ENCODE data around the gene LIM2. TPM values are rescaled to one million over a fixed set of nuclear protein-coding genes. Genes with fewer than 3 reads are reported as not detected.

LIM2 gene
- total and polyA plus RNA-seq, 9 of the 15 experiments (the other 6 are each of a cell fraction or from before 2014, with no cell fraction given): 0.07 to 0.45 (median 0.18) TPM; not detected in 4

GRCh38 chr19:51351266-51351990 lies 36.3 kb downstream of the LIM2 start:
- Histone ChIP-seq H4K20me1 (replicated peaks; ENCODE audit: control insufficient read depth, insufficient read depth, low read length) (0 out of 2 replicates have a peak, but pooled peaks cover 4% of the 10 kb centered on the region), H3K79me2 (ENCODE audit: control insufficient read depth, insufficient read depth, low read length) (peaks cover 13% of the 10 kb centered on the region), H3K4me1 (replicated peaks in 1 of 2; ENCODE audit: control insufficient read depth in 2 of 2, insufficient read depth in 2 of 2, low read length in 2 of 2) (peaks cover 29 to 36% of the 10 kb centered on the region in 2 experiments), H3K9ac (ENCODE audit: insufficient read depth in 1 of 2, low read depth in 2 of 2, low read length in 2 of 2) (peak overlapping the region; percentile 59 to 81; a peak in 3 of 4 replicates), H3K4me3 (no peak overlapping the region), H3K27me3 (ENCODE audit: control insufficient read depth in 2 of 2, insufficient read depth in 2 of 2, low read length in 2 of 2) (no peaks in the 10 kb centered on the region), H3K9me3 (replicated peaks; ENCODE audit: control insufficient read depth, insufficient read depth, low read depth, low read length) (no peaks in the 10 kb centered on the region), H3K27ac (ENCODE audit: extremely low read depth, low read depth, low read length) (peak overlapping the region; percentile 91), H2AFZ (ENCODE audit: low read depth, low read length) (no peak overlapping the region), H3K4me2 (ENCODE audit: insufficient read depth, low read length) (peak overlapping the region; percentile 59; the same call in 1 of the 2 replicates), H3K9me1 (ENCODE audit: control insufficient read depth, insufficient read depth, low read length) (peaks cover 5% of the 10 kb centered on the region), H3K36me3 (ENCODE audit: control insufficient read depth, insufficient read depth, low read length) (peaks cover 61% of the 10 kb centered on the region)
- ATAC-seq (no peak), DNase-seq (ENCODE audit: extremely low read depth in 1 of 4, low spot score in 3 of 4) (no peak), FAIRE-seq (peak; percentile 62)
- intact Hi-C loops (cut with micrococcal nuclease): loop anchor here (5.0 kb wide), 1 partner anchor 41 kb away; the partner anchor contains the start of gene C19orf84
- in situ Hi-C loops (cut with MboI): no loop called here
- no TSS peak for BruUV-seq (replicated peaks)
- CTCF ChIA-PET (ENCODE audit: low intra/inter-chr PET ratio): no interaction called here
- POLR2A ChIA-PET: interaction anchor here (0.6 to 2.8 kb wide), 8 partner anchors 8 to 272 kb away, joined by 3 to 22 read pairs (median 6); partner anchors contain the start of genes C19orf84 and VSIG10L
- 76% methylated on average over 11 of the region's 11 CpGs for WGBS (ENCODE audit: insufficient coverage, low coverage, missing lambda C conversion rate)
- TF ChIP-seq, protein P1, sequence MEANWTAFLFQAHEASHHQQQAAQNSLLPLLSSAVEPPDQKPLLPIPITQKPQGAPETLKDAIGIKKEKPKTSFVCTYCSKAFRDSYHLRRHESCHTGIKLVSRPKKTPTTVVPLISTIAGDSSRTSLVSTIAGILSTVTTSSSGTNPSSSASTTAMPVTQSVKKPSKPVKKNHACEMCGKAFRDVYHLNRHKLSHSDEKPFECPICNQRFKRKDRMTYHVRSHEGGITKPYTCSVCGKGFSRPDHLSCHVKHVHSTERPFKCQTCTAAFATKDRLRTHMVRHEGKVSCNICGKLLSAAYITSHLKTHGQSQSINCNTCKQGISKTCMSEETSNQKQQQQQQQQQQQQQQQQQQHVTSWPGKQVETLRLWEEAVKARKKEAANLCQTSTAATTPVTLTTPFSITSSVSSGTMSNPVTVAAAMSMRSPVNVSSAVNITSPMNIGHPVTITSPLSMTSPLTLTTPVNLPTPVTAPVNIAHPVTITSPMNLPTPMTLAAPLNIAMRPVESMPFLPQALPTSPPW (CRISPR knock-in tag; IDR thresholded peaks at IDR 0.05): no peak
- TF ChIP-seq ZNF584 (CRISPR knock-in tag; IDR thresholded peaks at IDR 0.05; ENCODE audit: low read depth) (no peak), XRCC4 (IDR thresholded peaks at IDR 0.05; ENCODE audit: extremely low read depth, insufficient read depth, insufficient read length) (no peak), HES1 (IDR thresholded peaks at IDR 0.05; ENCODE audit: low read depth) (no peak), PML (IDR thresholded peaks at IDR 0.05; ENCODE audit: low read length) (no peak), CXXC5 (CRISPR knock-in tag; IDR thresholded peaks at IDR 0.05) (no peak), SNIP1 (IDR thresholded peaks at IDR 0.05; ENCODE audit: low read depth) (no peak), POLR2G (IDR thresholded peaks at IDR 0.05; ENCODE audit: low read depth, low read length) (0 out of 2 replicates have a peak, but pooled peaks have one; percentile 16), MTA1 (IDR thresholded peaks at IDR 0.05; ENCODE audit: borderline replicate concordance) (no peak), ZNF146 (CRISPR knock-in tag; IDR thresholded peaks at IDR 0.05; ENCODE audit: unreplicated experiment) (no peak)
- TF ChIP-seq, protein P2, sequence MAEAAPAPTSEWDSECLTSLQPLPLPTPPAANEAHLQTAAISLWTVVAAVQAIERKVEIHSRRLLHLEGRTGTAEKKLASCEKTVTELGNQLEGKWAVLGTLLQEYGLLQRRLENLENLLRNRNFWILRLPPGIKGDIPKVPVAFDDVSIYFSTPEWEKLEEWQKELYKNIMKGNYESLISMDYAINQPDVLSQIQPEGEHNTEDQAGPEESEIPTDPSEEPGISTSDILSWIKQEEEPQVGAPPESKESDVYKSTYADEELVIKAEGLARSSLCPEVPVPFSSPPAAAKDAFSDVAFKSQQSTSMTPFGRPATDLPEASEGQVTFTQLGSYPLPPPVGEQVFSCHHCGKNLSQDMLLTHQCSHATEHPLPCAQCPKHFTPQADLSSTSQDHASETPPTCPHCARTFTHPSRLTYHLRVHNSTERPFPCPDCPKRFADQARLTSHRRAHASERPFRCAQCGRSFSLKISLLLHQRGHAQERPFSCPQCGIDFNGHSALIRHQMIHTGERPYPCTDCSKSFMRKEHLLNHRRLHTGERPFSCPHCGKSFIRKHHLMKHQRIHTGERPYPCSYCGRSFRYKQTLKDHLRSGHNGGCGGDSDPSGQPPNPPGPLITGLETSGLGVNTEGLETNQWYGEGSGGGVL (CRISPR knock-in tag; IDR thresholded peaks at IDR 0.05): no peak
- TF ChIP-seq, protein P3, sequence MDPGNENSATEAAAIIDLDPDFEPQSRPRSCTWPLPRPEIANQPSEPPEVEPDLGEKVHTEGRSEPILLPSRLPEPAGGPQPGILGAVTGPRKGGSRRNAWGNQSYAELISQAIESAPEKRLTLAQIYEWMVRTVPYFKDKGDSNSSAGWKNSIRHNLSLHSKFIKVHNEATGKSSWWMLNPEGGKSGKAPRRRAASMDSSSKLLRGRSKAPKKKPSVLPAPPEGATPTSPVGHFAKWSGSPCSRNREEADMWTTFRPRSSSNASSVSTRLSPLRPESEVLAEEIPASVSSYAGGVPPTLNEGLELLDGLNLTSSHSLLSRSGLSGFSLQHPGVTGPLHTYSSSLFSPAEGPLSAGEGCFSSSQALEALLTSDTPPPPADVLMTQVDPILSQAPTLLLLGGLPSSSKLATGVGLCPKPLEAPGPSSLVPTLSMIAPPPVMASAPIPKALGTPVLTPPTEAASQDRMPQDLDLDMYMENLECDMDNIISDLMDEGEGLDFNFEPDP (CRISPR knock-in tag; IDR thresholded peaks at IDR 0.05): no peak
- TF ChIP-seq, protein P4, sequence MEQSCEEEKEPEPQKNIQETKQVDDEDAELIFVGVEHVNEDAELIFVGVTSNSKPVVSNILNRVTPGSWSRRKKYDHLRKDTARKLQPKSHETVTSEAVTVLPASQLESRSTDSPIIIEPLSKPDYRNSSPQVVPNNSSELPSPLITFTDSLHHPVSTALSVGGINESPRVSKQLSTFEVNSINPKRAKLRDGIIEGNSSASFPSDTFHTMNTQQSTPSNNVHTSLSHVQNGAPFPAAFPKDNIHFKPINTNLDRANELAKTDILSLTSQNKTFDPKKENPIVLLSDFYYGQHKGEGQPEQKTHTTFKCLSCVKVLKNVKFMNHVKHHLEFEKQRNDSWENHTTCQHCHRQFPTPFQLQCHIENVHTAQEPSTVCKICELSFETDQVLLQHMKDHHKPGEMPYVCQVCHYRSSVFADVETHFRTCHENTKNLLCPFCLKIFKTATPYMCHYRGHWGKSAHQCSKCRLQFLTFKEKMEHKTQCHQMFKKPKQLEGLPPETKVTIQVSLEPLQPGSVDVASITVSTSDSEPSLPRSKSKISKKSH (CRISPR knock-in tag; IDR thresholded peaks at IDR 0.05): no peak
